Measurements from ENCODE around the gene FANCD2OS.

Gene FANCD2OS

GRCh38 chr3:10108091-10108490 is at the start of gene FANCD2OS:
Gene FANCD2OS, minus strand, starts transcription at chr3:10108255. Its CDS starts 3,481 bp downstream, at chr3:10104774.
- Histone ChIP-seq H3K4me2 (ENCODE audit: low read depth, low read length, poor library complexity, severe bottlenecking) (no peak within 1 kb of the TSS), H3K9me3 (ENCODE audit: insufficient read depth, low read length) (no peaks in the 10 kb centered on the region), H3F3A (ENCODE audit: insufficient read depth) (no peaks in the 10 kb centered on the region; the same call in 1 of the 2 replicates), H3K27ac (ENCODE audit: low read depth, low read length) (no peak within 1 kb of the TSS), H3K9ac (ENCODE audit: low read length) (no peak within 1 kb of the TSS), H4K20me1 (ENCODE audit: low read depth, low read length) (no peaks in the 10 kb centered on the region; the same call in 1 of the 2 replicates), H2AFZ (ENCODE audit: low read depth, low read length, severe bottlenecking) (no peak within 1 kb of the TSS), H3K79me2 (ENCODE audit: insufficient read depth, low read length) (no peaks in the 10 kb centered on the region), H3K9me2 (replicated peaks; ENCODE audit: insufficient read depth, low read length) (no peaks in the 10 kb centered on the region), H3K27me3 (ENCODE audit: low read length) (no peaks in the 10 kb centered on the region), H3K4me3 (ENCODE audit: insufficient read depth, low read length, poor library complexity, severe bottlenecking) (no peak within 1 kb of the TSS), H3K36me3 (ENCODE audit: low read length) (no peaks in the 10 kb centered on the region)
- no peak for TF ChIP-seq EZH2phosphoT487 (conservative IDR thresholded peaks at IDR 0.05; ENCODE audit: low read length)

DNA sequence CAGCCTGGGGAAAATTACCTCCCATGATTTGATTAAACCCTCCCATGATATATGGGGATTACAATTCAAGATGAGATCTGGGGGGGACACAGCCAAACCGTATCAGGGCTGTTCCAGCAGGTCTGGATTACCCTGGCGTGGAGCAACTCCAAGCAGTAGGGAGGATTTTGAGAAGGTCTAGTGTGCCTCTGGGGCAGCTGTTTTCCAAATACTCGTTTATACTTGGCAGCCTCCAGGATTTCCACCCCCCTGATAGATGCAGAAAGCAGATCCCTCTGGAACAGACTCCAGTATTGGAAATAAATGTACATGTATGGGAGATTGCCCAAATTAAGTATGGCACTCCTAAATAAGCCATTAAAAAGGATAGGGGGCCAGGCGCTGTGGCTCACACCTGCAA is 49.0 kb upstream of the FANCD2OS start:
- Histone ChIP-seq H3K9me2 (replicated peaks; ENCODE audit: insufficient read depth, low read length) (no peaks in the 10 kb centered on the region), H3K27ac (ENCODE audit: low read depth, low read length) (no peak overlapping the region), H3K4me3 (ENCODE audit: insufficient read depth, low read length, poor library complexity, severe bottlenecking) (no peak overlapping the region), H3K4me2 (ENCODE audit: low read depth, low read length, poor library complexity, severe bottlenecking) (no peak overlapping the region), H4K20me1 (ENCODE audit: low read depth, low read length) (no peaks in the 10 kb centered on the region), H3K9me3 (ENCODE audit: insufficient read depth, low read length) (no peaks in the 10 kb centered on the region), H3K27me3 (ENCODE audit: low read length) (no peaks in the 10 kb centered on the region), H3K9ac (ENCODE audit: low read length) (no peak overlapping the region), H3K79me2 (ENCODE audit: insufficient read depth, low read length) (no peaks in the 10 kb centered on the region), H2AFZ (ENCODE audit: low read depth, low read length, severe bottlenecking) (no peak overlapping the region), H3K36me3 (ENCODE audit: low read length) (peaks cover 4% of the 10 kb centered on the region; the same call in 1 of the 2 replicates), H3F3A (ENCODE audit: insufficient read depth) (peaks cover 3% of the 10 kb centered on the region; the same call in 1 of the 2 replicates)
- TF ChIP-seq, protein P1, sequence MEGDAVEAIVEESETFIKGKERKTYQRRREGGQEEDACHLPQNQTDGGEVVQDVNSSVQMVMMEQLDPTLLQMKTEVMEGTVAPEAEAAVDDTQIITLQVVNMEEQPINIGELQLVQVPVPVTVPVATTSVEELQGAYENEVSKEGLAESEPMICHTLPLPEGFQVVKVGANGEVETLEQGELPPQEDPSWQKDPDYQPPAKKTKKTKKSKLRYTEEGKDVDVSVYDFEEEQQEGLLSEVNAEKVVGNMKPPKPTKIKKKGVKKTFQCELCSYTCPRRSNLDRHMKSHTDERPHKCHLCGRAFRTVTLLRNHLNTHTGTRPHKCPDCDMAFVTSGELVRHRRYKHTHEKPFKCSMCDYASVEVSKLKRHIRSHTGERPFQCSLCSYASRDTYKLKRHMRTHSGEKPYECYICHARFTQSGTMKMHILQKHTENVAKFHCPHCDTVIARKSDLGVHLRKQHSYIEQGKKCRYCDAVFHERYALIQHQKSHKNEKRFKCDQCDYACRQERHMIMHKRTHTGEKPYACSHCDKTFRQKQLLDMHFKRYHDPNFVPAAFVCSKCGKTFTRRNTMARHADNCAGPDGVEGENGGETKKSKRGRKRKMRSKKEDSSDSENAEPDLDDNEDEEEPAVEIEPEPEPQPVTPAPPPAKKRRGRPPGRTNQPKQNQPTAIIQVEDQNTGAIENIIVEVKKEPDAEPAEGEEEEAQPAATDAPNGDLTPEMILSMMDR (IDR thresholded peaks at IDR 0.05; ENCODE audit: insufficient read depth, low read length, poor library complexity, severe bottlenecking), result no peak
- no peak for TF ChIP-seq EZH2phosphoT487 (conservative IDR thresholded peaks at IDR 0.05; ENCODE audit: low read length)

- Histone ChIP-seq H3K36me3 (ENCODE audit: low read length) (peaks cover 13% of the 10 kb centered on the region; the same call in 1 of the 2 replicates), H4K20me1 (ENCODE audit: low read depth, low read length) (no peaks in the 10 kb centered on the region), H3K27ac (ENCODE audit: low read depth, low read length) (no peak overlapping the region), H3K4me2 (ENCODE audit: low read depth, low read length, poor library complexity, severe bottlenecking) (no peak overlapping the region), H3K79me2 (ENCODE audit: insufficient read depth, low read length) (no peaks in the 10 kb centered on the region), H3K9me2 (replicated peaks; ENCODE audit: insufficient read depth, low read length) (no peaks in the 10 kb centered on the region), H3F3A (ENCODE audit: insufficient read depth) (peaks cover 3% of the 10 kb centered on the region; the same call in 1 of the 2 replicates), H3K9me3 (ENCODE audit: insufficient read depth, low read length) (no peaks in the 10 kb centered on the region), H3K9ac (ENCODE audit: low read length) (no peak overlapping the region), H3K27me3 (ENCODE audit: low read length) (no peaks in the 10 kb centered on the region), H2AFZ (ENCODE audit: low read depth, low read length, severe bottlenecking) (no peak overlapping the region), H3K4me3 (ENCODE audit: insufficient read depth, low read length, poor library complexity, severe bottlenecking) (no peak overlapping the region)
- TF ChIP-seq, protein P1 (IDR thresholded peaks at IDR 0.05; ENCODE audit: insufficient read depth, low read length, poor library complexity, severe bottlenecking), result no peak
- no peak for TF ChIP-seq EZH2phosphoT487 (conservative IDR thresholded peaks at IDR 0.05; ENCODE audit: low read length)
Observed at GRCh38 chr3:10155658-10156057, 47.6 kb upstream of the FANCD2OS start.

- Histone ChIP-seq H3K9me3 (ENCODE audit: insufficient read depth, low read length) (no peaks in the 10 kb centered on the region), H2AFZ (ENCODE audit: low read depth, low read length, severe bottlenecking) (no peak overlapping the region), H3K9ac (ENCODE audit: low read length) (no peak overlapping the region), H3K36me3 (ENCODE audit: low read length) (peaks cover 18% of the 10 kb centered on the region; the same call in 1 of the 2 replicates), H4K20me1 (ENCODE audit: low read depth, low read length) (no peaks in the 10 kb centered on the region), H3K27me3 (ENCODE audit: low read length) (no peaks in the 10 kb centered on the region), H3F3A (ENCODE audit: insufficient read depth) (peaks cover 3% of the 10 kb centered on the region; the same call in 1 of the 2 replicates), H3K79me2 (ENCODE audit: insufficient read depth, low read length) (no peaks in the 10 kb centered on the region), H3K9me2 (replicated peaks; ENCODE audit: insufficient read depth, low read length) (no peaks in the 10 kb centered on the region), H3K27ac (ENCODE audit: low read depth, low read length) (no peak overlapping the region), H3K4me3 (ENCODE audit: insufficient read depth, low read length, poor library complexity, severe bottlenecking) (no peak overlapping the region), H3K4me2 (ENCODE audit: low read depth, low read length, poor library complexity, severe bottlenecking) (no peak overlapping the region)
- TF ChIP-seq, protein P1 (IDR thresholded peaks at IDR 0.05; ENCODE audit: insufficient read depth, low read length, poor library complexity, severe bottlenecking), result no peak
- TF ChIP-seq EZH2phosphoT487 (conservative IDR thresholded peaks at IDR 0.05; ENCODE audit: low read length), result no peak
Observed at GRCh38 chr3:10155123-10155472, 47.0 kb upstream of the FANCD2OS start.
